OCI-LY7 (cell line): ENCODE results near the gene GPR22.

Experiments used
- CTCF ChIP-seq: fragments of 200-600 bp; sonication (generic); conservative IDR thresholded peaks from 2 replicates; pipeline ENCODE4 v1.5.1; 2014; ENCODE audit warnings: mild to moderate bottlenecking, antibody characterized with exemption, low read length, moderate library complexity, mixed read lengths
- EZH2phosphoT487 ChIP-seq: fragments of 200-600 bp; sonication (generic); IDR thresholded peaks from 2 replicates; pipeline ENCODE4 v1.6.1; 2018; ENCODE audit warnings: low read depth, borderline replicate concordance, mild to moderate bottlenecking, mixed run types, antibody characterized with exemption, low read length, moderate library complexity, mixed read lengths

DNA sequence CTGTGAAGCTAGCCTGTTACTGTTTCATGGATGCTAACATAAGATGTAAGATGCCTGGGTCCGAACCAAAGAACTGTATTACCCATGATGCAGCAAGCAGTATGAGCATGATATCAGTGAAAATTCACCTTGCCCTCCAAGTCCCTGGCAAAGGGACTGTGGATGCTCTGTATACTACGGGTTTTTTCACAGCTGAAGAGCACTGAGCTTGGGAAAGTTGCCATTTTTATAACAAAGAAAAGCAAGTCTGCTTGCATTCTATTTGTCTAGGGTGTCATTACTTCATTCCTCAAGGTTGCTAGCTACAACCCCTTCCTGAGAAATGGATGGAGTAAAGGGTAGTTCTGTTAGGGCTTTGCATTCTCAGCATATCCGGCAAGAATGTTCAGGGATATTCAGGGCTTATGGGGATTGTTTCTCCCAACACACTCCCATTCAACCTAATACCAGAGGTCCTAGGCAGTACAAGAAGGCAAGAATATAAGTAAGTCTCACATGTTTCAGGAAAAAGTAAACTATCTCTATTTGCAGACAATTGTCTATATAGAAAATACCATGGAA, 5.1 kb upstream of the GPR22 start:
- TF ChIP-seq CTCF (no peak), EZH2phosphoT487 (no peak)
